Activated naive CD4-positive, alpha-beta T cell treated with anti-CD3 and anti-CD28 coated beads, Interleukin-2, amount 10 ng/mL, durations not matched to agents 7 days and 5 days (primary cell): Measurements from ENCODE around the gene ABCE1.
"Not testable (repeated sequence)": the region's sequence is repeated elsewhere in the genome, so short reads cannot be mapped to it uniquely, and the experiment has no call there.

Experiments used
- CTCF ChIA-PET: fragments of 350-600 bp; sonication (Branson Sonifier 250); formaldehyde crosslinking; loops from one replicate; lab custom pipeline; 2021; ENCODE audit warnings: antibody characterized with exemption; lab: Charles Lee
- DNase-seq: peaks from one replicate; pipeline ENCODE4 v3.0.0-alpha.2; 2020
- H3K27ac Mint-ChIP-seq: one replicate; pipeline ENCODE4 v1.8.0; 2021; ENCODE audit warnings: mild to moderate bottlenecking, moderate library complexity, mixed read lengths
- H3K27me3 Mint-ChIP-seq: one replicate; pipeline ENCODE4 v1.8.0; 2021; ENCODE audit warnings: mild to moderate bottlenecking, mixed read lengths
- H3K36me3 Mint-ChIP-seq: one replicate; pipeline ENCODE4 v1.8.0; 2021; ENCODE audit warnings: mixed read lengths
- H3K4me1 Mint-ChIP-seq: one replicate; pipeline ENCODE4 v1.8.0; 2021; ENCODE audit warnings: mixed read lengths
- H3K4me3 Mint-ChIP-seq: one replicate; pipeline ENCODE4 v1.8.0; 2021; ENCODE audit warnings: mild to moderate bottlenecking, moderate library complexity, mixed read lengths
- H3K9me3 Mint-ChIP-seq: one replicate; pipeline ENCODE4 v1.8.0; 2021; ENCODE audit warnings: mixed read lengths

Gene ABCE1

GRCh38 chr4:145131848-145132247, 33.7 kb downstream of the ABCE1 start:
- H3K9me3 Mint-ChIP-seq: no peaks in the 10 kb centered on the region
- no peak overlapping the region for H3K27ac Mint-ChIP-seq
- DNase-seq: no peak
- H3K4me3 Mint-ChIP-seq: no peak overlapping the region
- peaks cover 74% of the 10 kb centered on the region for H3K4me1 Mint-ChIP-seq
- CTCF ChIA-PET: interaction anchor here (1.0 to 1.1 kb wide), 2 partner anchors 14 to 33 kb away, joined by 3 to 4 read pairs; no protein-coding TSS in a partner anchor
- H3K36me3 Mint-ChIP-seq: peaks cover 54% of the 10 kb centered on the region
- H3K27me3 Mint-ChIP-seq: no peaks in the 10 kb centered on the region

- H3K9me3 Mint-ChIP-seq: no peaks in the 10 kb centered on the region
- H3K27ac Mint-ChIP-seq: peak overlapping the region; percentile 7
- peaks cover 75% of the 10 kb centered on the region for H3K4me1 Mint-ChIP-seq
- peaks cover 53% of the 10 kb centered on the region for H3K36me3 Mint-ChIP-seq
- no peak for DNase-seq
- no peak overlapping the region for H3K4me3 Mint-ChIP-seq
- H3K27me3 Mint-ChIP-seq: no peaks in the 10 kb centered on the region
- CTCF ChIA-PET: interaction anchor here (1.0 to 1.2 kb wide), 3 partner anchors 14 to 45 kb away, joined by 3 to 4 read pairs (median 3); no protein-coding TSS in a partner anchor
These were observed 34.5 kb downstream of the ABCE1 start for GRCh38 chr4:145132511-145133098.

DNA sequence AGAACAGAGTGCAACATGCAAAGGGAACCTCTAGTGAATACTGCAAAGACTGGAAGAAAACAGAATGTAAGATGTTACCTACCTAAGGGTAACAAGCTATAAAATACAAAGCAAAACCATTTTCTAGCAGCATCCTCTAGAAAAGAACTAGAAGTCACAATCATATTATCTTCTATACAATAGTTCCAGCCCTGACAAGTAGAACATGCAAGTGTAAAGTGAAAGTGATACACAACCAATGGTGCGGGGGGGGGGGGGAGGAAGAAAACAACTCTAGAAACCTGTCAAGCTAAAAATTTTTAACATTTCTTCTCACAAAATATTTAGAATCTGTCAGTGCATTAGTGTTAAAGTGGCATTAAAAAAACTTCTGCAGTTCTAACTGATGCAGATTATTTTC, 38.1 kb downstream of the ABCE1 start:
- H3K9me3 Mint-ChIP-seq, H3K27me3 Mint-ChIP-seq, DNase-seq, H3K4me3 Mint-ChIP-seq, CTCF ChIA-PET: not testable (repeated sequence)
- Mint-ChIP-seq H3K27ac (peak overlapping the region; percentile 66), H3K36me3 (peaks cover 51% of the 10 kb centered on the region), H3K4me1 (peaks cover 56% of the 10 kb centered on the region)

DNA sequence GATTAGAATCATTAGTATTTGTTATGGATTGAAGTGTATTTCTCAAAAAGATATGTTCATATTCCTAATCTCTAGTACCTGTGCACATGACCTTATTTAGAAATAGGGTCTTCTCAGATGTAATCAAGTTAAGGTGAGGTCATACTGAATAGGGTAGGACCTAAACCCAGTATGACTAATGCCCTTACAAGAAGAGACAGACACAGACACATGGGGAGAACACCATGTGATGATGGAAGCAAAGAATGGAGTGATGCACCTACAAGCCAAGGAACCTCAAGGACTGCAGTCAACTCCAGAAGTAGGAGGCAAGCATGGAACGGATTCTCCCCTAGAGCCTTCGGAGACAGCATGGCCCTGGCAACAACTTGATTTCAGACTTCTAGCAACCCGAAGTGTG, 50.9 kb downstream of the ABCE1 start:
- CTCF ChIA-PET: no interaction called here
- Mint-ChIP-seq H3K36me3 (peaks cover 61% of the 10 kb centered on the region), H3K4me1 (peaks cover 1% of the 10 kb centered on the region), H3K27me3 (no peaks in the 10 kb centered on the region), H3K27ac (no peak overlapping the region), H3K4me3 (no peak overlapping the region), H3K9me3 (no peaks in the 10 kb centered on the region)
- DNase-seq: no peak

GRCh38 chr4:145153181-145153903, 55.2 kb downstream of the ABCE1 start:
- Mint-ChIP-seq H3K36me3 (peaks cover 56% of the 10 kb centered on the region), H3K27me3 (no peaks in the 10 kb centered on the region), H3K4me1 (peaks cover 9% of the 10 kb centered on the region), H3K9me3 (no peaks in the 10 kb centered on the region), H3K4me3 (no peak overlapping the region), H3K27ac (no peak overlapping the region)
- CTCF ChIA-PET: no interaction called here
- DNase-seq: no peak

- Mint-ChIP-seq H3K27ac (peak overlapping the region; percentile 30), H3K36me3 (peaks cover 56% of the 10 kb centered on the region), H3K9me3 (no peaks in the 10 kb centered on the region), H3K4me1 (peaks cover 9% of the 10 kb centered on the region), H3K27me3 (no peaks in the 10 kb centered on the region), H3K4me3 (no peak overlapping the region)
- CTCF ChIA-PET: interaction anchor here (1.2 kb wide), 1 partner anchor 28 kb away, joined by 3 read pairs; no protein-coding TSS in a partner anchor
- DNase-seq: no peak
These were observed 55.8 kb downstream of the ABCE1 start for GRCh38 chr4:145153904-145154298.

DNA sequence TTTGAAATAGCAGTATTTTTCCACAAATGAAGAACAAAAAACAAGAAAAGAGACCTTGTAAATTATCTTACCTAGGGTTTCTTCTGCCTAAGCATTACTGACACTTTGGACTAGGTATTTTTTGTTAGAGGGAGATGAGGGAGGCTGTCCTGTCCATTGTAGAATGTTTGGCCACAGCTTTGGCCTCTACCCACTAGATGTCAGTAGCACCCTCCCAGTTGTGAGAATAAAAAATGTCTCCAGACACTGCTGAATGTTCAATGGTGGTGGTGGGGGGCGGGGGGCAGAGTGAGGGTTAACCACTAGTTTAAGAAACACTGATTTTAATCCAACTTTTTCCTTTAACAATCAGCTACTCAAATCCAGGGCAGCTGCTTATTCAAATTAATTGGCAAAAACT, 56.5 kb downstream of the ABCE1 start:
- CTCF ChIA-PET: interaction anchor here (1.2 to 1.4 kb wide), 2 partner anchors 15 to 28 kb away, joined by 3 to 9 read pairs; no protein-coding TSS in a partner anchor
- DNase-seq: no peak

DNA sequence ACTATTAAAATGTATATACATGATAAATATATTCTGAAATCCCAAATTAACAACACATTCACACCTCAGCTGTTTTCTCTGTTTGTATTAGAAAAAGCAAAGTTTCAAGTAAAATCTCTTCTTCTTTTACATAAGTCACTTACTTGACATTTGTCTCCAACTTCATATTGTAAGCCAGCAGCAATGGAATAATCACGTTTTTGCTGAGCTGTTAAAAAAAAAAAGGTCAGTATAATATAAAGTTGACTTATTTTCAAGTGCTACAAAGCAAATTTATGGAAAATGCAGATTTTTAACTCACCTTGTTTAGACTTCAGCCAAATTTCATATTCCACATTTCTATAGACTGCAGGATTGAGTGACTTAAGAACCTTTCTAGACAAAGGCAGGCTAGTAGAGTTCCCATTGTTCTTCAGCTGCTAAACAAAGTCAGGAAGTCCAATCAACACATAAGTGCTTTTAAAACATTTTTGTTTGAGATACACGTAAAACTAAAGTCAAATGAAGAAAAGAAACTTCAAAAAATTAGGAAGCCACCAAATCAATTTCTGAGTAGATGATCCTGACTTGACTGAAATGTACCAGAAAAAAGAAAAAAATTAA, 57.3 kb downstream of the ABCE1 start:
- Mint-ChIP-seq H3K4me3 (no peak overlapping the region), H3K36me3 (peaks cover 43% of the 10 kb centered on the region), H3K27ac (no peak overlapping the region), H3K9me3 (no peaks in the 10 kb centered on the region), H3K27me3 (no peaks in the 10 kb centered on the region), H3K4me1 (peaks cover 9% of the 10 kb centered on the region)
- CTCF ChIA-PET: interaction anchor here (1.2 to 1.4 kb wide), 2 partner anchors 14 to 29 kb away, joined by 3 to 9 read pairs; no protein-coding TSS in a partner anchor
- DNase-seq: no peak

More for the DNA sequence above, 56.5 kb downstream of the ABCE1 start:
- Mint-ChIP-seq H3K27me3 (no peaks in the 10 kb centered on the region), H3K4me3 (no peak overlapping the region), H3K36me3 (peaks cover 51% of the 10 kb centered on the region), H3K27ac (no peak overlapping the region), H3K9me3 (no peaks in the 10 kb centered on the region), H3K4me1 (peaks cover 9% of the 10 kb centered on the region)

DNA sequence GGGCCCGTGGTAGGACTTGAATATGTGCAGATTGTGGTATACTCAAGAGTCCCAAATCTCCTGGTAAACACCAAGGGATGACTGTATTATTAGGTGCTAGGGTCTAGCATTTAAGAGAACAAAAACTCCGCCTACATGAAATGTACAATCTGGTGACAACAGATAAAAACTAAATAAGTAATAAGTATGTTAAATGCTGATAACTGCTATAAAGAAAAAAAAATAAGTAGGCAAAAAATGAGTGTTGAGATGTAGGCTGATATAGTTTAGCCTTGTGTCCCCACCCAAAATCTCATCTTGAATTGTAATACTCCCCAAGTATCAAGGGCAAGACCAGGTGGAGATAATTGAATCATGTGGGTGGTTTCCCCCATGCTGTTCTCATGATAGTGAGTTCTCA, 58.9 kb downstream of the ABCE1 start:
- CTCF ChIA-PET: no interaction called here
- no peak overlapping the region for H3K4me3 Mint-ChIP-seq

DNA sequence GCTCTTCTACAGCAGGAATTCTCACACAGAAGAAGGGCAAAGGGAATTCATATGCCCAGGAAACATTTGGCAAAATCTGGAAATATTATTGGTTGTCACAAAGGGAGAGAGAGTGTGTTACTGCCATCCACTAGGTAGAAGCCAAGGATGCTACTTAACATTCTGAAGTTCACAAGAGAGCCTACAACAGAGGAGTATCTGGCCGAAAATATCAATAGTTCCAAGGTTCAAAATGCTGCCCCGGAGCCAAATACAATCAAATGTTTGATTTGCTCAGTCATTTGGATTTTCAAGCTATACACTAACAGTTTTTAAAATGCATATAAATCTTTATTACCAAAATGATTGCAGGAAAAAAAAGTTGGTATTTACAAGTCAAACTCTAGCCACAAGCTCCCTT, 63.4 kb downstream of the ABCE1 start:
- H3K9me3 Mint-ChIP-seq: no peaks in the 10 kb centered on the region

More for the DNA sequence above, 58.9 kb downstream of the ABCE1 start:
- no peak for DNase-seq
- Mint-ChIP-seq H3K36me3 (peaks cover 45% of the 10 kb centered on the region), H3K9me3 (no peaks in the 10 kb centered on the region), H3K27ac (no peak overlapping the region), H3K27me3 (no peaks in the 10 kb centered on the region), H3K4me1 (peaks cover 9% of the 10 kb centered on the region)

GRCh38 chr4:145167887-145168286, 69.8 kb downstream of the ABCE1 start:
- Mint-ChIP-seq H3K4me3 (no peak overlapping the region), H3K4me1 (peaks cover 12% of the 10 kb centered on the region), H3K27me3 (no peaks in the 10 kb centered on the region), H3K27ac (no peak overlapping the region), H3K9me3 (no peaks in the 10 kb centered on the region), H3K36me3 (peaks cover 34% of the 10 kb centered on the region)
- DNase-seq: no peak
- CTCF ChIA-PET: no interaction called here

More for the DNA sequence above, 63.4 kb downstream of the ABCE1 start:
- Mint-ChIP-seq H3K36me3 (peaks cover 23% of the 10 kb centered on the region), H3K4me1 (no peaks in the 10 kb centered on the region), H3K27me3 (no peaks in the 10 kb centered on the region), H3K27ac (no peak overlapping the region), H3K4me3 (no peak overlapping the region)
- DNase-seq: no peak
- CTCF ChIA-PET: no interaction called here

GRCh38 chr4:145168581-145169187, 70.6 kb downstream of the ABCE1 start:
- DNase-seq: no peak
- H3K4me3 Mint-ChIP-seq: no peak overlapping the region
- H3K9me3 Mint-ChIP-seq: no peaks in the 10 kb centered on the region
- CTCF ChIA-PET: interaction anchor here (1.2 to 1.8 kb wide), 3 partner anchors 9 to 14 kb away, joined by 4 to 9 read pairs (median 5); no protein-coding TSS in a partner anchor
- H3K27ac Mint-ChIP-seq: no peak overlapping the region
- H3K4me1 Mint-ChIP-seq: peaks cover 14% of the 10 kb centered on the region
- H3K36me3 Mint-ChIP-seq: peaks cover 39% of the 10 kb centered on the region
- H3K27me3 Mint-ChIP-seq: no peaks in the 10 kb centered on the region

GRCh38 chr4:145170223-145170622, 72.1 kb downstream of the ABCE1 start:
- Mint-ChIP-seq H3K4me3 (no peak overlapping the region), H3K27ac (no peak overlapping the region)
- DNase-seq: no peak

GRCh38 chr4:145171911-145172310, 73.8 kb downstream of the ABCE1 start:
- DNase-seq: no peak
- Mint-ChIP-seq H3K4me3 (no peak overlapping the region), H3K9me3 (no peaks in the 10 kb centered on the region), H3K36me3 (peaks cover 47% of the 10 kb centered on the region), H3K27ac (peak overlapping the region; percentile 58), H3K4me1 (peaks cover 30% of the 10 kb centered on the region), H3K27me3 (no peaks in the 10 kb centered on the region)
- CTCF ChIA-PET: no interaction called here

More at GRCh38 chr4:145170223-145170622, 72.1 kb downstream of the ABCE1 start:
- CTCF ChIA-PET: interaction anchor here (1.8 kb wide), 1 partner anchor 15 kb away, joined by 9 read pairs; no protein-coding TSS in a partner anchor
- H3K27me3 Mint-ChIP-seq: no peaks in the 10 kb centered on the region
- peaks cover 49% of the 10 kb centered on the region for H3K36me3 Mint-ChIP-seq
- H3K4me1 Mint-ChIP-seq: peaks cover 22% of the 10 kb centered on the region
- H3K9me3 Mint-ChIP-seq: no peaks in the 10 kb centered on the region
